Measurements from ENCODE around the gene ATP1B4. TPM values are rescaled to one million over a fixed set of nuclear protein-coding genes. Genes with fewer than 3 reads are reported as not detected.

The ATP1B4 gene
- total RNA-seq, 4 donors from 2014 or later = 2.3 to 20.4 (median 4.7) TPM

DNA sequence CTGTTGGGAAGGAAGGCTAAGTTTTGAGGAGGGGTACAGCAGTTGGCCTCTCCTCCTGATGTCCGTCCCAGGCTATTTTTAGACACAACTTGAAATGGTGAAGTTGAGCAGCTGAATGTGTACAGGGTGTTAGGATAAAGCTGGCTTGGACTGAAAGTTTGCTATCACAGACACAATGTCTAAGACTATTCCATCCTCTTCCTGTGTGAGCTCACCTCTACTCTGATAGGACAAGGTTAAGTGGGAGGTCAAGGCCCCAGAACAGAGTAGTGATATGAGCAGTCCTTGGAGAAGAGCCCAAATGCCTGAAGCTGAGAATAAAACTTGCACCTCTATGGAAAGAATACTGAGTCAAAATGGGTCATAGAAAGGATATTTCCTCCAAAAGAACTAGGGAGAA is 4.1 kb downstream of the ATP1B4 start:
- H3K27me3 ChIP-seq = no peaks in the 10 kb centered on the region
- DNase-seq (no peak), ATAC-seq (peak in 1 of 2 donors; percentile 20)
- in situ Hi-C loops (cut with MboI; ENCODE audit: low sequenced_read_pairs in 4 of 4) = loop anchor here in 2 of 4 donors (10.0 to 25.0 kb wide), 2 partner anchors 89 to 96 kb away; partner anchors contain the start of gene LAMP2 (in 1 of the 2)
- peak overlapping the region; percentile 81 to 90 (median 88) for H3K27ac ChIP-seq
- peaks cover 29 to 35% of the 10 kb centered on the region in 2 donors for H3K4me1 ChIP-seq
- intact Hi-C loops (cut with DNase I; ENCODE audit: low total_unique reads) = loop anchor here (2.0 to 5.0 kb wide), 2 partner anchors 81 to 93 kb away; no protein-coding TSS in a partner anchor
- TF ChIP-seq, protein P1, sequence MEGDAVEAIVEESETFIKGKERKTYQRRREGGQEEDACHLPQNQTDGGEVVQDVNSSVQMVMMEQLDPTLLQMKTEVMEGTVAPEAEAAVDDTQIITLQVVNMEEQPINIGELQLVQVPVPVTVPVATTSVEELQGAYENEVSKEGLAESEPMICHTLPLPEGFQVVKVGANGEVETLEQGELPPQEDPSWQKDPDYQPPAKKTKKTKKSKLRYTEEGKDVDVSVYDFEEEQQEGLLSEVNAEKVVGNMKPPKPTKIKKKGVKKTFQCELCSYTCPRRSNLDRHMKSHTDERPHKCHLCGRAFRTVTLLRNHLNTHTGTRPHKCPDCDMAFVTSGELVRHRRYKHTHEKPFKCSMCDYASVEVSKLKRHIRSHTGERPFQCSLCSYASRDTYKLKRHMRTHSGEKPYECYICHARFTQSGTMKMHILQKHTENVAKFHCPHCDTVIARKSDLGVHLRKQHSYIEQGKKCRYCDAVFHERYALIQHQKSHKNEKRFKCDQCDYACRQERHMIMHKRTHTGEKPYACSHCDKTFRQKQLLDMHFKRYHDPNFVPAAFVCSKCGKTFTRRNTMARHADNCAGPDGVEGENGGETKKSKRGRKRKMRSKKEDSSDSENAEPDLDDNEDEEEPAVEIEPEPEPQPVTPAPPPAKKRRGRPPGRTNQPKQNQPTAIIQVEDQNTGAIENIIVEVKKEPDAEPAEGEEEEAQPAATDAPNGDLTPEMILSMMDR (IDR thresholded peaks at IDR 0.05 in 4 of 5, conservative IDR thresholded peaks at IDR 0.05 in 1 of 5) = no peak
- no peak for TF ChIP-seq POLR2A (IDR thresholded peaks at IDR 0.05)
- H3K36me3 ChIP-seq = no peaks in the 10 kb centered on the region
- H3K4me3 ChIP-seq = peak overlapping the region in 1 of 4 donors; percentile 8
- no peaks in the 10 kb centered on the region for H3K9me3 ChIP-seq

DNA sequence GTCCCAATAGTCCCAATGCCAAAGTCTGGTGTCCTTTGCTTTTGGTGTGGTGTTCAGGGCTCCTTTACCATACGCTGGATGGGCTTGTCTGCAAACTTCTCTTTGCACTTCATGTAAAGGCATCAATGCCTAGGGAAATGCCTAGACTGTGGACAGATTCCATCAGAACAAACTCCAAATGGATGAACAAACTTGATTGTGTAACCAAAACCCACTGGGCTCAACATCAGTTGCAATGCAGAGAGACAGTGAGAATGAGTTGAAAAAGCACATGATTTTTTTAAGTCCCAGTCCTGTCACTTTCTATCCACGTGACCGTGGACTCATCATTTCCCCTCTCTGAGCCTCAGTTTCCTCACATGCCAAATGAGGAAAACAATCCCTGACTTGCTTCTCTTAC is 4.9 kb downstream of the ATP1B4 start:
- no peak overlapping the region for H3K4me3 ChIP-seq
- in situ Hi-C loops (cut with MboI; ENCODE audit: low sequenced_read_pairs in 4 of 4) = loop anchor here in 2 of 4 donors (10.0 to 25.0 kb wide), 2 partner anchors 88 to 96 kb away; partner anchors contain the start of gene LAMP2 (in 1 of the 2)
- intact Hi-C loops (cut with DNase I; ENCODE audit: low total_unique reads) = loop anchor here (5.0 kb wide), 1 partner anchor 81 kb away; no protein-coding TSS in a partner anchor
- H3K4me1 ChIP-seq = peaks cover 28 to 29% of the 10 kb centered on the region in 2 donors
- ATAC-seq (no peak), DNase-seq (no peak)
- H3K27ac ChIP-seq = peak overlapping the region; percentile 81 to 90 (median 88)
- no peak for TF ChIP-seq POLR2A (IDR thresholded peaks at IDR 0.05)
- TF ChIP-seq, protein P1 (IDR thresholded peaks at IDR 0.05 in 4 of 5, conservative IDR thresholded peaks at IDR 0.05 in 1 of 5) = no peak
- H3K36me3 ChIP-seq = no peaks in the 10 kb centered on the region
- H3K9me3 ChIP-seq = no peaks in the 10 kb centered on the region
- no peaks in the 10 kb centered on the region for H3K27me3 ChIP-seq

DNA sequence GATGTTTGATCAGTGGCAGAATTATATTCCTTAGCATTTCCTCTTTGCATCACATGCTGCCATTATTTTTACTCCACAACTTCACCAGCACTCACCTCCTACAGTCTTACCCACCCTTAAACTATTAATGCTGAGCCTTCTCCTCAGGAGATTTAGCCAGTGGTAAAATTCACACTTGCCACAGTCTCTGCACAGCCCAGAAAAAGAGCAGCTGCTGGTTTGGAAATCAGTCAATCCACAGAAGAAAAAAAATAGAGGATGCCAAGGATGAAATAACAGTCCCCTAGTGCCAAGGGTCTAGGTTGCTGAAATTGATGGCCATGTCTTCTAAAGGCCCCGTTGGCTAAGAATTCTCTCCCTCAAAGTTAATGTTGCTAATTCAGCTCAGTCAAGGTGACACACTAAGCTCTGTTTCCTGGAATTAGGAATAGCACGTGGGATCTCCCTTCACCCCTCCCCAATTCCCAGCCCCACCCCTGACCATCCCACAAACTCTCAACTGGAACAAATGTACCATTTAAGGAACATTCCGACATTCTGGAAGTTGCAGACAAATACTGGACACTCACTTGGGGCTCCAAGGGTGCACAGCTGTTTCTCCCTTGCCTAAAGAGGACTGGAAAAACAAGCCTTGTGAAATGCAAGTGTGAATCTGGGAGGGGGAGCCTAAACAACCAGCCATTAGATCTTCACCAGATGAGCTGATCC is 5.7 kb downstream of the ATP1B4 start:
- no peaks in the 10 kb centered on the region for H3K36me3 ChIP-seq
- peaks cover 28 to 36% of the 10 kb centered on the region in 2 donors for H3K4me1 ChIP-seq
- TF ChIP-seq POLR2A (IDR thresholded peaks at IDR 0.05) = no peak
- TF ChIP-seq, protein P1 (IDR thresholded peaks at IDR 0.05 in 4 of 5, conservative IDR thresholded peaks at IDR 0.05 in 1 of 5) = no peak
- intact Hi-C loops (cut with DNase I; ENCODE audit: low total_unique reads) (loop anchor here (5.0 kb wide), 1 partner anchor 80 kb away; no protein-coding TSS in a partner anchor), in situ Hi-C loops (cut with MboI; ENCODE audit: low sequenced_read_pairs in 4 of 4) (loop anchor here in 2 of 4 donors (10.0 to 25.0 kb wide), 2 partner anchors 87 to 95 kb away; partner anchors contain the start of gene LAMP2 (in 1 of the 2))
- DNase-seq (peak in 1 of 2 donors; percentile 30), ATAC-seq (peak in 1 of 2 donors; percentile 6)
- peak overlapping the region; percentile 81 to 90 (median 88) for H3K27ac ChIP-seq
- H3K9me3 ChIP-seq = no peaks in the 10 kb centered on the region
- H3K4me3 ChIP-seq = no peak overlapping the region
- no peaks in the 10 kb centered on the region for H3K27me3 ChIP-seq

DNA sequence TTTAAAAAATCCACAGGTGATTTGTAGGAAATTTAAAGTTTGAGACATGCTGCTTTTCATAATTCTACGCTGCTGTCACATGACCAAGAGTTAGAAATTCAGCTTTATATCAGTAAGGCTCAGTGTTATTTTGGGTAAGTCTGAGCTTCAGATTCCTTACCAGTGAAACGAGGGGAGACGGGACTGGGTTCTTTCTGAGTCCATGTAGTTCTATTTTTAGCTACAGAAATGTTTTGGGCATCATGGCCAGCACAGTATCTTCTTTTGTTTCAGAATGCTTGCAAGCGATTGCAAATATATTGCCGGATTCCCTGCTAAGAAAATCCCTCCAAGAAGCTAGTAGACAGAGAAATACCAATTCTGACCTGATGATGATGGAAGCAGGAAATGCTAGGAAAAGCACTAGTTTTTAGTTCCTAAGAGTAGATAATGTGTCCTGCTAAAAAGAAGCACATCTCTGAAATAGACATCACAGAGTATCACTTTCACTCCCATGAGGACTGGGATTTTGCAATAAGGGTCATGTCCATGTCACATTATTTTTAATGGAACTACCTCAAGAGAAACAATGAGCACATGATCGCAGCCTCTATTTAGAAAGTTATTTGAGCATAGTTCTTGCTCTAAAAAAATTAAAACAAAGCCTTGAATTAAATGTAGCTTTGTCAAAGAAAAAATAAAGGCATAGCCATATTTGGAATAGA is 10.9 kb downstream of the ATP1B4 start:
- peak overlapping the region in 1 of 4 donors; percentile 1 for H3K4me3 ChIP-seq
- peaks cover 21 to 39% of the 10 kb centered on the region in 2 donors for H3K4me1 ChIP-seq
- H3K9me3 ChIP-seq = no peaks in the 10 kb centered on the region
- no peaks in the 10 kb centered on the region for H3K27me3 ChIP-seq
- DNase-seq = peak in 1 of 2 donors; percentile 37
- intact Hi-C loops (cut with DNase I; ENCODE audit: low total_unique reads) (no loop called here), in situ Hi-C loops (cut with MboI; ENCODE audit: low sequenced_read_pairs in 4 of 4) (loop anchor here in 1 of 4 donors (25.0 kb wide), 1 partner anchor 89 kb away; the partner anchor contains the start of gene LAMP2)
- peak; percentile 85 to 91 for ATAC-seq
- TF ChIP-seq, protein P1 (IDR thresholded peaks at IDR 0.05 in 4 of 5, conservative IDR thresholded peaks at IDR 0.05 in 1 of 5) = no peak
- TF ChIP-seq POLR2A (IDR thresholded peaks at IDR 0.05) = peak in 1 of 2 donors; percentile 11
- peak overlapping the region; percentile 85 to 90 (median 88) for H3K27ac ChIP-seq
- no peaks in the 10 kb centered on the region for H3K36me3 ChIP-seq

Data from gastrocnemius medialis (tissue), 4 donors.